ENCODE results near the gene MAN2A1. TPM values are rescaled to one million over a fixed set of nuclear protein-coding genes. Genes with fewer than 3 reads are reported as not detected.

The MAN2A1 gene
- total and polyA plus RNA-seq, 10 donors = 9.5 to 84.8 (median 54.5) TPM

- Histone ChIP-seq H3K27ac (peak overlapping the region in 4 of 8 donors; percentile 29 to 75 (median 51)), H3K36me3 (no peaks in the 10 kb centered on the region), H3K9me3 (no peaks in the 10 kb centered on the region), H3K27me3 (replicated peaks in 1 of 7) (no peaks in the 10 kb centered on the region), H3K4me3 (peak overlapping the region in 1 of 8 donors; percentile 31), H3K4me1 (peaks cover 0 to 29% (median 16%) of the 10 kb centered on the region in 6 donors)
- intact Hi-C loops (cut with DNase I; ENCODE audit: low total_unique reads) = no loop called here
- DNase-seq = peak; percentile 85
- TF ChIP-seq POLR2A (IDR thresholded peaks at IDR 0.05) = no peak
- TF ChIP-seq POLR2AphosphoS5 (IDR thresholded peaks at IDR 0.05) = peak in 1 of 3 donors; percentile 78
- 21 to 30% (median 23%) methylated on average over 4 of the region's 4 CpGs for WGBS, 5 donors
These were observed 32.9 kb upstream of the MAN2A1 start for GRCh38 chr5:109656829-109657228.

GRCh38 chr5:109659901-109660300, 29.8 kb upstream of the MAN2A1 start:
- H3K4me3 ChIP-seq = no peak overlapping the region
- 85 to 94% (median 90%) methylated on average over 1 of the region's 1 CpG for WGBS, 5 donors
- no peak for DNase-seq
- H3K4me1 ChIP-seq = peaks cover 0 to 29% (median 16%) of the 10 kb centered on the region in 6 donors
- no peaks in the 10 kb centered on the region for H3K27me3 ChIP-seq (replicated peaks in 1 of 7)
- no peak overlapping the region for H3K27ac ChIP-seq
- H3K36me3 ChIP-seq = no peaks in the 10 kb centered on the region
- H3K9me3 ChIP-seq = no peaks in the 10 kb centered on the region
- TF ChIP-seq POLR2AphosphoS5 (IDR thresholded peaks at IDR 0.05) = no peak
- no peak for TF ChIP-seq POLR2A (IDR thresholded peaks at IDR 0.05)
- TF ChIP-seq CTCF (IDR thresholded peaks at IDR 0.05 in 8 of 11, conservative IDR thresholded peaks at IDR 0.05 in 3 of 11) = no peak
- intact Hi-C loops (cut with DNase I; ENCODE audit: low total_unique reads) = no loop called here

- no peak overlapping the region for H3K27ac ChIP-seq
These were observed 29.4 kb upstream of the MAN2A1 start for GRCh38 chr5:109660301-109660700.

GRCh38 chr5:109668237-109668636, 21.5 kb upstream of the MAN2A1 start:
- no peak overlapping the region for H3K4me3 ChIP-seq
- no peaks in the 10 kb centered on the region for H3K4me1 ChIP-seq
- DNase-seq = no peak
- H3K9me3 ChIP-seq = no peaks in the 10 kb centered on the region
- WGBS, 5 donors = 68 to 89% (median 82%) methylated on average over 5 of the region's 5 CpGs
- H3K27ac ChIP-seq = no peak overlapping the region
- H3K36me3 ChIP-seq = no peaks in the 10 kb centered on the region
- peaks cover 0 to 3% (median 0%) of the 10 kb centered on the region in 7 donors for H3K27me3 ChIP-seq (replicated peaks in 1 of 7)
- no peak for TF ChIP-seq CTCF (IDR thresholded peaks at IDR 0.05 in 8 of 11, conservative IDR thresholded peaks at IDR 0.05 in 3 of 11)
- no peak for TF ChIP-seq POLR2AphosphoS5 (IDR thresholded peaks at IDR 0.05)
- TF ChIP-seq POLR2A (IDR thresholded peaks at IDR 0.05) = no peak
- intact Hi-C loops (cut with DNase I; ENCODE audit: low total_unique reads) = no loop called here

More at GRCh38 chr5:109660301-109660700, 29.4 kb upstream of the MAN2A1 start:
- WGBS, 5 donors = 79 to 90% (median 86%) methylated on average over 5 of the region's 5 CpGs
- TF ChIP-seq CTCF (IDR thresholded peaks at IDR 0.05 in 8 of 11, conservative IDR thresholded peaks at IDR 0.05 in 3 of 11) (no peak), POLR2A (IDR thresholded peaks at IDR 0.05) (no peak), POLR2AphosphoS5 (IDR thresholded peaks at IDR 0.05) (no peak)
- DNase-seq = no peak
- Histone ChIP-seq H3K36me3 (no peaks in the 10 kb centered on the region), H3K9me3 (no peaks in the 10 kb centered on the region), H3K4me1 (peaks cover 0 to 29% (median 16%) of the 10 kb centered on the region in 6 donors), H3K4me3 (no peak overlapping the region), H3K27me3 (replicated peaks in 1 of 7) (no peaks in the 10 kb centered on the region)
- intact Hi-C loops (cut with DNase I; ENCODE audit: low total_unique reads) = no loop called here

Data from spleen (tissue), 11 donors.